Neural cell (in vitro differentiated cells): ENCODE data around the gene TAF11. TPM values are rescaled to one million over a fixed set of nuclear protein-coding genes. Genes with fewer than 3 reads are reported as not detected.
"Not testable (repeated sequence)": the region's sequence is repeated elsewhere in the genome, so short reads cannot be mapped to it uniquely, and the experiment has no call there.

Source experiments
- H2AFZ ChIP-seq: fragments of 200-600, 300-800 bp; sonication (generic), shearing (Covaris generic); 2 replicates; pipeline ENCODE4 v1.6.0; 2014; ENCODE audit warnings: low read depth, mild to moderate bottlenecking, antibody characterized with exemption, low read length, moderate library complexity
- H3F3A ChIP-seq: fragments of 200-600 bp; shearing (Covaris generic); 2 replicates; pipeline ENCODE4 v1.6.1; 2016; ENCODE audit warnings: mild to moderate bottlenecking, moderate library complexity, mixed read lengths, antibody characterized with exemption, low read length; ENCODE audit not compliant: insufficient read depth, poor library complexity, severe bottlenecking
- H3K27ac ChIP-seq: fragments of 200-600, 300-800 bp; sonication (generic), shearing (Covaris generic); 2 replicates; pipeline ENCODE4 v1.5.1; 2014; ENCODE audit warnings: mild to moderate bottlenecking, low read length, moderate library complexity
- H3K27me3 ChIP-seq: fragments of 300-800, 200-600 bp; sonication (generic), shearing (Covaris generic); 2 replicates; pipeline ENCODE4 v1.6.0; 2014; ENCODE audit warnings: mild to moderate bottlenecking, low read depth, low read length, moderate library complexity; ENCODE audit not compliant: insufficient read depth
- H3K36me3 ChIP-seq: fragments of 300-800, 200-600 bp; sonication (generic), shearing (Covaris generic); 2 replicates; pipeline ENCODE4 v1.5.1; 2014; ENCODE audit warnings: mild to moderate bottlenecking, antibody characterized with exemption, low read length, moderate library complexity; ENCODE audit not compliant: insufficient read depth
- H3K4me2 ChIP-seq: fragments of 300-800, 200-600 bp; sonication (generic), shearing (Covaris generic); 2 replicates; pipeline ENCODE4 v1.6.0; 2014; ENCODE audit warnings: mild to moderate bottlenecking, low read length
- H3K4me3 ChIP-seq: fragments of 300-800, 200-600 bp; sonication (generic), shearing (Covaris generic); 2 replicates; pipeline ENCODE4 v1.5.1; 2014; ENCODE audit warnings: mild to moderate bottlenecking, low read length, moderate library complexity
- H3K79me2 ChIP-seq: fragments of 200-600 bp; shearing (Covaris generic); replicated peaks from 2 replicates; pipeline ENCODE4 v1.6.0; 2014; ENCODE audit warnings: mild to moderate bottlenecking, low read length, moderate library complexity; ENCODE audit not compliant: insufficient read depth
- H3K9ac ChIP-seq: fragments of 300-800, 200-600 bp; sonication (generic), shearing (Covaris generic); 2 replicates; pipeline ENCODE4 v1.6.1; 2016; ENCODE audit warnings: mild to moderate bottlenecking, low read length, mixed read lengths
- H3K9me2 ChIP-seq: fragments of 200-600 bp; shearing (Covaris generic); 2 replicates; pipeline ENCODE4 v1.6.1; 2016; ENCODE audit warnings: mild to moderate bottlenecking, low read length, mixed read lengths; ENCODE audit not compliant: insufficient read depth
- H3K9me3 ChIP-seq: fragments of 200-600, 300-800 bp; sonication (generic), shearing (Covaris generic); 2 replicates; pipeline ENCODE4 v1.6.1; 2016; ENCODE audit warnings: mild to moderate bottlenecking, mixed run types, low read length, moderate library complexity, mixed read lengths
- H4K20me1 ChIP-seq: fragments of 200-600 bp; shearing (Covaris generic); 2 replicates; pipeline ENCODE4 v1.6.1; 2016; ENCODE audit warnings: mild to moderate bottlenecking, mixed run types; ENCODE audit not compliant: insufficient read depth
- CTCF ChIP-seq: fragments of 450-650 bp; IDR thresholded peaks from 2 replicates; pipeline ENCODE4 v1.5.1; 2014; ENCODE audit warnings: antibody characterized with exemption, mild to moderate bottlenecking, moderate library complexity; ENCODE audit not compliant: poor library complexity, severe bottlenecking
- EP300 ChIP-seq: fragments of 450-650 bp; conservative IDR thresholded peaks from 2 replicates; pipeline ENCODE4 v1.6.1; 2014; ENCODE audit warnings: antibody characterized with exemption, mild to moderate bottlenecking, moderate library complexity; ENCODE audit not compliant: poor library complexity, severe bottlenecking
- EZH2 ChIP-seq: fragments of 200-600, 300-800 bp; shearing (Covaris generic), sonication (generic); IDR thresholded peaks from 2 replicates; pipeline ENCODE4 v1.6.1; 2014; ENCODE audit warnings: antibody characterized with exemption, low read length, borderline replicate concordance, mild to moderate bottlenecking; ENCODE audit not compliant: insufficient read depth, poor library complexity, severe bottlenecking
- MXI1 ChIP-seq: fragments of 450-650 bp; conservative IDR thresholded peaks from 2 replicates; pipeline ENCODE4 v1.6.1; 2014; ENCODE audit warnings: antibody characterized with exemption, mild to moderate bottlenecking; ENCODE audit not compliant: poor library complexity, severe bottlenecking
- POLR2AphosphoS5 ChIP-seq: IDR thresholded peaks from 2 replicates; pipeline ENCODE4 v1.6.1; 2012
- RAD21 ChIP-seq: fragments of 450-650 bp; conservative IDR thresholded peaks from 2 replicates; pipeline ENCODE4 v1.6.1; 2014; ENCODE audit warnings: antibody characterized with exemption, mild to moderate bottlenecking, moderate library complexity
- REST ChIP-seq: IDR thresholded peaks from 2 replicates; pipeline ENCODE4 v1.6.1; 2012; ENCODE audit warnings: borderline replicate concordance
- SMC3 ChIP-seq: fragments of 450-650 bp; conservative IDR thresholded peaks from 2 replicates; pipeline ENCODE4 v1.6.1; 2014; ENCODE audit warnings: antibody characterized with exemption, mild to moderate bottlenecking, moderate library complexity; ENCODE audit not compliant: poor library complexity
- TAF1 ChIP-seq: IDR thresholded peaks from 2 replicates; pipeline ENCODE4 v1.6.1; 2012; ENCODE audit warnings: low read depth
- polyA plus RNA-seq: library from polyadenylated mRNA; depleted of rRNA; stranded (reverse); fragments of >200 nt; gene quantifications from 2 replicates; pipeline ENCODE4 v1.2.3, GENCODE V29; 2014

The TAF11 gene
- polyA plus RNA-seq, 1 donor from 2014 or later = 115 TPM

- peaks cover 38% of the 10 kb centered on the region for H3K79me2 ChIP-seq
- peak overlapping the region; percentile 85 for H3K9ac ChIP-seq
- TF ChIP-seq CTCF (no peak), EP300 (no peak), EZH2 (no peak), TAF1 (no peak), MXI1 (no peak), SMC3 (no peak), POLR2AphosphoS5 (no peak), RAD21 (no peak), REST (no peak)
- H3K27ac ChIP-seq = peak overlapping the region; percentile 82
- H3K4me2 ChIP-seq = peak overlapping the region; percentile 100
- no peaks in the 10 kb centered on the region for H3K9me2 ChIP-seq
- no peaks in the 10 kb centered on the region for H3K27me3 ChIP-seq
- H2AFZ ChIP-seq = peak overlapping the region; percentile 85
- H3F3A ChIP-seq = peaks cover 5% of the 10 kb centered on the region
- peak overlapping the region; percentile 75 for H3K4me3 ChIP-seq
- no peaks in the 10 kb centered on the region for H3K36me3 ChIP-seq
- H4K20me1 ChIP-seq = no peaks in the 10 kb centered on the region
- H3K9me3 ChIP-seq = no peaks in the 10 kb centered on the region
Measured at GRCh38 chr6:34888514-34888856, 643 bp upstream of the TAF11 start.

DNA sequence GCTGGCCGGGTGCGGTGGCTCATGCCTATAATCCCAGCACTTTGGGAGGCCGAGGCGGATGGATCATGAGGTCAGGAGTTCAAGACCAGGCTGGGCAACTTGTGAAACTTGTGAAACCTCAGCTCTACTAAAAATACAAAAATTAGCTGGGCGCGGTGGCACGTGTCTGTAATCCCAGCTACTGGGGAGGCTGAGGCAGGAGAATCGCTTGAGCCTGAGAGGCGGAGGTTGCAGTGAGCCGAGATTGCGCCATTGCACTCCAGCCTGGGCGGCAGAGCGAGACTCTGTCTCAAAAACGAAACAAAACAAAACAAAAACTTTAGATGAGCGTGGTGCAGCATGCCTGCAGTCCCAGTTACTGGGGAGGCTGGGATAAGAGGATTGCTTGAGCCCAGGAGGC lies 2.0 kb downstream of the TAF11 start:
- not testable (repeated sequence) for H2AFZ ChIP-seq, H3K27ac ChIP-seq, H3K27me3 ChIP-seq, H3K9ac ChIP-seq, H3K36me3 ChIP-seq, H3F3A ChIP-seq, H3K4me3 ChIP-seq, H4K20me1 ChIP-seq, H3K4me2 ChIP-seq, H3K9me2 ChIP-seq, H3K9me3 ChIP-seq
- peaks cover 28% of the 10 kb centered on the region for H3K79me2 ChIP-seq

GRCh38 chr6:34884996-34885395 lies 2.8 kb downstream of the TAF11 start:
- Histone ChIP-seq H3K9me2 (no peaks in the 10 kb centered on the region), H3K27ac (no peak overlapping the region), H3K4me2 (no peak overlapping the region), H3K79me2 (peaks cover 19% of the 10 kb centered on the region), H3K9me3 (no peaks in the 10 kb centered on the region), H3F3A (peaks cover 5% of the 10 kb centered on the region), H3K9ac (no peak overlapping the region), H3K4me3 (no peak overlapping the region), H2AFZ (no peak overlapping the region), H3K27me3 (no peaks in the 10 kb centered on the region), H3K36me3 (no peaks in the 10 kb centered on the region), H4K20me1 (no peaks in the 10 kb centered on the region)
- TF ChIP-seq CTCF (no peak), TAF1 (no peak), RAD21 (no peak), SMC3 (no peak), EZH2 (no peak), MXI1 (no peak), REST (no peak), EP300 (no peak), POLR2AphosphoS5 (no peak)
